Uterine smooth muscle cell (primary cell): ENCODE data around the gene THSD7B. TPM values are rescaled to one million over a fixed set of nuclear protein-coding genes. Genes with fewer than 3 reads are reported as not detected.

Experiments
- total RNA-seq: library from RNA; depleted of rRNA; stranded (reverse); fragments of >200 nt; gene quantifications from 2 replicates; pipeline ENCODE4 v1.2.3, GENCODE V29; 2014

THSD7B gene, protein sequence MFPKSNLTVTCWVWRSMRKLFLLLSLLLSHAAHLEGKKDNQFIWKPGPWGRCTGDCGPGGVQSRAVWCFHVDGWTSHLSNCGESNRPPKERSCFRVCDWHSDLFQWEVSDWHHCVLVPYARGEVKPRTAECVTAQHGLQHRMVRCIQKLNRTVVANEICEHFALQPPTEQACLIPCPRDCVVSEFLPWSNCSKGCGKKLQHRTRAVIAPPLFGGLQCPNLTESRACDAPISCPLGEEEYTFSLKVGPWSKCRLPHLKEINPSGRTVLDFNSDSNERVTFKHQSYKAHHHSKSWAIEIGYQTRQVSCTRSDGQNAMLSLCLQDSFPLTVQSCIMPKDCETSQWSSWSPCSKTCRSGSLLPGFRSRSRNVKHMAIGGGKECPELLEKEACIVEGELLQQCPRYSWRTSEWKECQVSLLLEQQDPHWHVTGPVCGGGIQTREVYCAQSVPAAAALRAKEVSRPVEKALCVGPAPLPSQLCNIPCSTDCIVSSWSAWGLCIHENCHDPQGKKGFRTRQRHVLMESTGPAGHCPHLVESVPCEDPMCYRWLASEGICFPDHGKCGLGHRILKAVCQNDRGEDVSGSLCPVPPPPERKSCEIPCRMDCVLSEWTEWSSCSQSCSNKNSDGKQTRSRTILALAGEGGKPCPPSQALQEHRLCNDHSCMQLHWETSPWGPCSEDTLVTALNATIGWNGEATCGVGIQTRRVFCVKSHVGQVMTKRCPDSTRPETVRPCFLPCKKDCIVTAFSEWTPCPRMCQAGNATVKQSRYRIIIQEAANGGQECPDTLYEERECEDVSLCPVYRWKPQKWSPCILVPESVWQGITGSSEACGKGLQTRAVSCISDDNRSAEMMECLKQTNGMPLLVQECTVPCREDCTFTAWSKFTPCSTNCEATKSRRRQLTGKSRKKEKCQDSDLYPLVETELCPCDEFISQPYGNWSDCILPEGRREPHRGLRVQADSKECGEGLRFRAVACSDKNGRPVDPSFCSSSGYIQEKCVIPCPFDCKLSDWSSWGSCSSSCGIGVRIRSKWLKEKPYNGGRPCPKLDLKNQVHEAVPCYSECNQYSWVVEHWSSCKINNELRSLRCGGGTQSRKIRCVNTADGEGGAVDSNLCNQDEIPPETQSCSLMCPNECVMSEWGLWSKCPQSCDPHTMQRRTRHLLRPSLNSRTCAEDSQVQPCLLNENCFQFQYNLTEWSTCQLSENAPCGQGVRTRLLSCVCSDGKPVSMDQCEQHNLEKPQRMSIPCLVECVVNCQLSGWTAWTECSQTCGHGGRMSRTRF (N-terminal part only)
- total RNA-seq, result under 0.01 TPM in 1 of 2 replicates, not detected in the other

DNA sequence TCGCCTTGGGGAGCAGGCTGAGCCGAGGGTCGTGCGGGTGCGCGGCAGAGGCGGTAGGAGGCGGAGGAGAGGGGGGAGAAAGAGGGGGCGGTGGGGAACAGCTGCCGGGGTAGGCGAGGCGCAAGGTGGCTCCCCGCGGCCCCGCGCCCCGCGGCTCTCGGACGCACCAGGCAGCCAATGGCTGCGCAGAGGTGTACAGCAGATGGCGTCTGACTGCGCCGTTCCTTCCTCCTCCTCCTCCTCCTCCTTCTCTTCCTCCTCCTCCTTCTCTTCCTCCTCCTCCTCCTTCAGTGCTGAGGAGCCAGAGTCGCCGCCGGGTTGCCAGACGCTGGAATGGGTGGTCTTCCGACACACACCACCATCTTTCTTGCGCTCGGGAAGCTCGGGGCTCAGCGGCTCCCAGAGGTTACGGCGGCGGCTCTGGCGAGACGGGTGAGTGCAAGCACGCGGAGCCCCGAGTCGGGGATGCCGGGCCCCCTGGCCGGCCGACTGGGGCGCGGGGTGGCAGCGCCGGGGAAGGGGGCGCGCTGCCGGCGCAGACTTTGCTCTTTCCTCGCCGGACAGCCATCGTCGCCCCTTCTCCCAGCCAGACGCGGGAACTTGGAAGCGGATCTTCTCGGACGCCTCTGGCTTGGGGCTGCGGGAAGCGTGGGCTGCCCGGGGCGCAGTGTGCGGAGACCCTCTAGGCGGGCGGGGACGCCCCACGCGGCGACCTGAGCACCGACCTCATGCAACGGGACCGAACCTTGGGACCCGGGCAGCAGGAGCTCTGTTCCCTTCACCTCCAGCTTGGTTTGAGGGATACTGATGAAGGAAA is at the start of gene THSD7B:
Gene THSD7B, plus strand, starts transcription at position 290 of the 817 bp plus-strand sequence. CDS start 116,634 bp downstream, outside the sequence.

